NAMALWA (cell line): Measurements from ENCODE around the gene ASCC3.
"Not testable (repeated sequence)": the region's sequence is repeated elsewhere in the genome, so short reads cannot be mapped to it uniquely, and the experiment has no call there.

ENCODE experiments used
- DNase-seq: peaks from one replicate; pipeline ENCODE4 v3.0.0-alpha.2; 2015; ENCODE audit warnings: low spot score

The ASCC3 gene

GRCh38 chr6:100662264-100662663 lies 218.9 kb downstream of the ASCC3 start:
- DNase-seq, result no peak

GRCh38 chr6:100658486-100658885 lies 222.6 kb downstream of the ASCC3 start:
- DNase-seq, result no peak

GRCh38 chr6:100657678-100658330 lies 223.3 kb downstream of the ASCC3 start:
- DNase-seq, result peak; percentile 55

- not testable (repeated sequence) for DNase-seq
Observed at GRCh38 chr6:100641147-100641546, 240.0 kb downstream of the ASCC3 start.

- no peak for DNase-seq
Observed at GRCh38 chr6:100633096-100633777, 247.9 kb downstream of the ASCC3 start.

- no peak for DNase-seq
Observed at GRCh38 chr6:100630536-100630935, 250.6 kb downstream of the ASCC3 start.

- DNase-seq, result no peak
Observed at GRCh38 chr6:100627911-100628758, 253.0 kb downstream of the ASCC3 start.

GRCh38 chr6:100626721-100627120 lies 254.4 kb downstream of the ASCC3 start:
- no peak for DNase-seq

- no peak for DNase-seq
Observed at GRCh38 chr6:100622907-100623692, 258.0 kb downstream of the ASCC3 start.

- no peak for DNase-seq
Observed at GRCh38 chr6:100620085-100620840, 260.9 kb downstream of the ASCC3 start.

- no peak for DNase-seq
Observed at GRCh38 chr6:100618351-100618671, 262.8 kb downstream of the ASCC3 start.

- no peak for DNase-seq
Observed at GRCh38 chr6:100617633-100618350, 263.3 kb downstream of the ASCC3 start.

GRCh38 chr6:100614933-100615332 lies 266.2 kb downstream of the ASCC3 start:
- no peak for DNase-seq

- DNase-seq, result no peak
Observed at GRCh38 chr6:100614386-100614785, 266.7 kb downstream of the ASCC3 start.

GRCh38 chr6:100613656-100614055 lies 267.5 kb downstream of the ASCC3 start:
- no peak for DNase-seq

- no peak for DNase-seq
Observed at GRCh38 chr6:100612094-100612493, 269.0 kb downstream of the ASCC3 start.

GRCh38 chr6:100599088-100599770 lies 281.9 kb downstream of the ASCC3 start:
- no peak for DNase-seq

- DNase-seq, result no peak
Observed at GRCh38 chr6:100595456-100595855, 285.7 kb downstream of the ASCC3 start.

- no peak for DNase-seq
Observed at GRCh38 chr6:100593522-100593921, 287.6 kb downstream of the ASCC3 start.

- DNase-seq, result no peak
Observed at GRCh38 chr6:100592929-100593328, 288.2 kb downstream of the ASCC3 start.
